ENCODE measurements around the gene POMC.
A peak's percentile ranks its signal among the peaks of the same experiment; 100 is the strongest.
"Not testable (repeated sequence)": the region's sequence is repeated elsewhere in the genome, so short reads cannot be mapped to it uniquely, and the experiment has no call there.

Gene POMC

DNA sequence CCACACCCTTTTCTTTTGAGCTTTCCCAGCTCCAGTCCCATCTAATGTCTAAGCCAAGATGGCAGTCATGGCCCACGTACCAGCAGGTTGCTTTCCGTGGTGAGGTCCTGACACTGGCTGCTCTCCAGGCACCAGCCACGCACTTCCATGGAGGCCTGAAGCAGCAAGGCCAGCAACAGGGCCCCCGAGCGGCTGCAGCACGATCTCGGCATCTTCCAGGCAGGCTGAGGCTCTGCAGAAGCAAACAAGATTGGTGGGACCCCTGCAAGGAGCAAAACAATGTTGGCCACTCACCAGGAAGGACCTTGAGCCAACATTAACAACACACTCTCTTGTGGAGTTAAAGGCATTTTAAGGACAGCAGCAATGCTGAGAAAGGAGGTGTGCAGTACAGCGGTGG is 3.8 kb downstream of the POMC start:
- Histone ChIP-seq H3K4me2 (ENCODE audit: insufficient read depth, low read length, poor library complexity, severe bottlenecking) (no peak overlapping the region), H2AFZ (ENCODE audit: low read length) (no peak overlapping the region), H2AK5ac (ENCODE audit: low read depth, low read length) (no peak overlapping the region), H2BK12ac (ENCODE audit: low read length) (no peak overlapping the region), H3K9me3 (replicated peaks in 1 of 2; ENCODE audit: control insufficient read depth in 2 of 2, insufficient read depth in 1 of 2, low read depth in 1 of 2, low read length in 2 of 2) (peaks cover 0 to under 1% of the 10 kb centered on the region in 2 donors), H3K4me1 (ENCODE audit: control insufficient read depth in 2 of 2, insufficient read depth in 1 of 2, low read depth in 1 of 2, low read length in 2 of 2) (peaks cover 4 to 13% of the 10 kb centered on the region in 2 donors), H2BK120ac (ENCODE audit: low read depth, low read length) (no peak overlapping the region), H3K14ac (ENCODE audit: low read length) (no peak overlapping the region), H4K8ac (ENCODE audit: low read depth, low read length) (peak overlapping the region; percentile 83), H3K23ac (ENCODE audit: low read depth, low read length, poor library complexity) (no peak overlapping the region), H3K27me3 (ENCODE audit: control insufficient read depth in 3 of 3, insufficient read depth in 3 of 3, low read depth in 1 of 3, low read length in 3 of 3) (peaks cover 8 to 64% (median 33%) of the 10 kb centered on the region in 3 experiments), H3K4ac (ENCODE audit: low read length) (no peak overlapping the region), H4K91ac (ENCODE audit: low read depth, low read length, poor library complexity) (no peak overlapping the region), H3K18ac (ENCODE audit: low read length) (peak overlapping the region; percentile 51), H3K79me1 (ENCODE audit: low read depth, low read length) (no peaks in the 10 kb centered on the region), H3K9ac (ENCODE audit: low read depth, low read length, poor library complexity) (no peak overlapping the region), H3K36me3 (replicated peaks in 1 of 2; ENCODE audit: control insufficient read depth in 2 of 2, insufficient read depth in 2 of 2, low read length in 2 of 2) (no peaks in the 10 kb centered on the region), H3K27ac (replicated peaks; ENCODE audit: low read length) (no peak overlapping the region), H2BK15ac (ENCODE audit: low read length) (no peak overlapping the region), H3K4me3 (ENCODE audit: low read length in 2 of 2) (no peak overlapping the region), H2BK5ac (ENCODE audit: low read length) (no peak overlapping the region)
- DNase-seq (ENCODE audit: low spot score) = no peak
- no CpG with 5 or more reads among the region's 8 CpGs for WGBS, 2 donors (ENCODE audit: extremely low coverage in 2 of 2, insufficient read length in 2 of 2, insufficient replicate concordance in 1 of 2)

DNA sequence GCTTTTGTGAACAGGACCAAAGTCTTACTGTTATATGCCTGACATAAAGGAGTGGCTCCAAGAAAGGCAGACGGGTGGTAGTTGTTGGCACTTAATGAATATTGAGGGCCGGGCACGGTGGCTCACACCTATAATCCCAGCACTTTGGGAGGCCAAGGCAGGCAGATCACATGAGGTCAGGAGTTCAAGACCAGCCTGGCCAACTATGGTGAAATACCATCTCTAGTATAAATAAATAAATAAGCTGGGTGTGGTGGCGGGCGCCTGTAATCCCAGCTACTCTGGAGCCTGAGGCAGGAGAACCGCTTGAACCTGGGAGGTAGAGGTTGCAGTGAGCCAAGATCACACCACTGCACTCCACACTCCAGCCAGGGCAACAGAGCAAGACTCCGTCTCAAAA is 6.3 kb downstream of the POMC start:
- not testable (repeated sequence) for H4K8ac ChIP-seq (ENCODE audit: low read depth, low read length); H3K9ac ChIP-seq (ENCODE audit: low read depth, low read length, poor library complexity); H3K4me3 ChIP-seq (ENCODE audit: low read length in 2 of 2); H3K79me1 ChIP-seq (ENCODE audit: low read depth, low read length); H3K14ac ChIP-seq (ENCODE audit: low read length); H3K4me2 ChIP-seq (ENCODE audit: insufficient read depth, low read length, poor library complexity, severe bottlenecking); H2AFZ ChIP-seq (ENCODE audit: low read length); H3K23ac ChIP-seq (ENCODE audit: low read depth, low read length, poor library complexity); H3K36me3 ChIP-seq (replicated peaks in 1 of 2; ENCODE audit: control insufficient read depth in 2 of 2, insufficient read depth in 2 of 2, low read length in 2 of 2); H4K91ac ChIP-seq (ENCODE audit: low read depth, low read length, poor library complexity); H2AK5ac ChIP-seq (ENCODE audit: low read depth, low read length); H3K9me3 ChIP-seq (replicated peaks in 1 of 2; ENCODE audit: control insufficient read depth in 2 of 2, insufficient read depth in 1 of 2, low read depth in 1 of 2, low read length in 2 of 2); H2BK12ac ChIP-seq (ENCODE audit: low read length); DNase-seq (ENCODE audit: low spot score); H3K18ac ChIP-seq (ENCODE audit: low read length); H3K27ac ChIP-seq (replicated peaks; ENCODE audit: low read length); H2BK5ac ChIP-seq (ENCODE audit: low read length); H2BK120ac ChIP-seq (ENCODE audit: low read depth, low read length); H3K4ac ChIP-seq (ENCODE audit: low read length)
- peak overlapping the region; percentile 5 for H2BK15ac ChIP-seq (ENCODE audit: low read length)
- H3K27me3 ChIP-seq (ENCODE audit: control insufficient read depth in 3 of 3, insufficient read depth in 3 of 3, low read depth in 1 of 3, low read length in 3 of 3) = peaks cover 0 to 40% (median 8%) of the 10 kb centered on the region in 3 experiments
- WGBS, 2 donors (ENCODE audit: extremely low coverage in 2 of 2, insufficient read length in 2 of 2, insufficient replicate concordance in 1 of 2) = no CpG with 5 or more reads among the region's 7 CpGs
- H3K4me1 ChIP-seq (ENCODE audit: control insufficient read depth in 2 of 2, insufficient read depth in 1 of 2, low read depth in 1 of 2, low read length in 2 of 2) = peaks cover 0 to 11% of the 10 kb centered on the region in 2 donors

DNA sequence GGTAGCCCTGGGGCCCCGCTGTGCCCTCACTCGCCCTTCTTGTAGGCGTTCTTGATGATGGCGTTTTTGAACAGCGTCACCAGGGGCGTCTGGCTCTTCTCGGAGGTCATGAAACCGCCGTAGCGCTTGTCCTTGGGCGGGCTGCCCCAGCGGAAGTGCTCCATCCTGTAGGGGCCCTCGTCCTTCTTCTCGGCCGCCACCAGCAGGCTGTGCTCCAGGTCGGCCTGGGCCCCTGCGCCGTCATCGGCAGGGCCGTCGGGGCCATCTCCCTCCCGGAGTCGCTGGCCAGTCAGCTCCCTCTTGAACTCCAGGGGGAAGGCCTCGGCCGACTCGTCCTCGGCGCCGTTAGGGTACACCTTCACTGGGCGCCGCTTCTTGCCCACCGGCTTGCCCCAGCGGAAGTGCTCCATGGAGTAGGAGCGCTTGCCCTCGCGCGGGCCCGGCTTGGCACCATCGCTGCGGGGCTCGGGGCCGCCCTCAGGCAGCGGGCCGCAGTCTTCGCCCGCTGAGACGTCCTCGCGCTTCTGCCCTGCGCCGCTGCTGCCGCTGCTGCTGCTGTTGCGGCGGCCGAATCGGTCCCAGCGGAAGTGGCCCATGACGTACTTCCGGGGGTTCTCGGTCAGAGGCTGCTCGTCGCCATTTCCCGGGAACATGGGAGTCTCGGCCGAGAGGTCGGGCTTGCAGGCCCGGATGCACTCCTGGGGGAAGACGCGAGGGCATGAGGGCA is 7.2 kb downstream of the POMC start:
- H3K27ac ChIP-seq (replicated peaks; ENCODE audit: low read length) = no peak overlapping the region
- H2BK15ac ChIP-seq (ENCODE audit: low read length) = peak overlapping the region; percentile 59
- peak overlapping the region; percentile 27 for H2BK12ac ChIP-seq (ENCODE audit: low read length)
- H2BK120ac ChIP-seq (ENCODE audit: low read depth, low read length) = no peak overlapping the region
- H2AK5ac ChIP-seq (ENCODE audit: low read depth, low read length) = peak overlapping the region; percentile 97
- H2BK5ac ChIP-seq (ENCODE audit: low read length) = no peak overlapping the region
- peaks cover 0 to 31% (median 3%) of the 10 kb centered on the region in 3 experiments for H3K27me3 ChIP-seq (ENCODE audit: control insufficient read depth in 3 of 3, insufficient read depth in 3 of 3, low read depth in 1 of 3, low read length in 3 of 3)
- H3K9ac ChIP-seq (ENCODE audit: low read depth, low read length, poor library complexity) = peak overlapping the region; percentile 12
- H4K8ac ChIP-seq (ENCODE audit: low read depth, low read length) = no peak overlapping the region
- H3K14ac ChIP-seq (ENCODE audit: low read length) = peak overlapping the region; percentile 32
- H3K23ac ChIP-seq (ENCODE audit: low read depth, low read length, poor library complexity) = peak overlapping the region; percentile 46
- H3K4ac ChIP-seq (ENCODE audit: low read length) = no peak overlapping the region
- peak overlapping the region; percentile 41 for H4K91ac ChIP-seq (ENCODE audit: low read depth, low read length, poor library complexity)
- no peak overlapping the region for H2AFZ ChIP-seq (ENCODE audit: low read length)
- H3K9me3 ChIP-seq (replicated peaks in 1 of 2; ENCODE audit: control insufficient read depth in 2 of 2, insufficient read depth in 1 of 2, low read depth in 1 of 2, low read length in 2 of 2) = no peaks in the 10 kb centered on the region
- no peak overlapping the region for H3K4me2 ChIP-seq (ENCODE audit: insufficient read depth, low read length, poor library complexity, severe bottlenecking)
- H3K4me1 ChIP-seq (ENCODE audit: control insufficient read depth in 2 of 2, insufficient read depth in 1 of 2, low read depth in 1 of 2, low read length in 2 of 2) = peaks cover 0 to 11% of the 10 kb centered on the region in 2 donors
- no peak overlapping the region for H3K4me3 ChIP-seq (ENCODE audit: low read length in 2 of 2)
- H3K36me3 ChIP-seq (replicated peaks in 1 of 2; ENCODE audit: control insufficient read depth in 2 of 2, insufficient read depth in 2 of 2, low read length in 2 of 2) = peaks cover 0 to 3% of the 10 kb centered on the region in 2 donors
- no CpG with 5 or more reads among the region's 69 CpGs for WGBS, 2 donors (ENCODE audit: extremely low coverage in 2 of 2, insufficient read length in 2 of 2, insufficient replicate concordance in 1 of 2)
- H3K79me1 ChIP-seq (ENCODE audit: low read depth, low read length) = no peaks in the 10 kb centered on the region
- DNase-seq (ENCODE audit: low spot score) = no peak
- peak overlapping the region; percentile 85 for H3K18ac ChIP-seq (ENCODE audit: low read length)

DNA sequence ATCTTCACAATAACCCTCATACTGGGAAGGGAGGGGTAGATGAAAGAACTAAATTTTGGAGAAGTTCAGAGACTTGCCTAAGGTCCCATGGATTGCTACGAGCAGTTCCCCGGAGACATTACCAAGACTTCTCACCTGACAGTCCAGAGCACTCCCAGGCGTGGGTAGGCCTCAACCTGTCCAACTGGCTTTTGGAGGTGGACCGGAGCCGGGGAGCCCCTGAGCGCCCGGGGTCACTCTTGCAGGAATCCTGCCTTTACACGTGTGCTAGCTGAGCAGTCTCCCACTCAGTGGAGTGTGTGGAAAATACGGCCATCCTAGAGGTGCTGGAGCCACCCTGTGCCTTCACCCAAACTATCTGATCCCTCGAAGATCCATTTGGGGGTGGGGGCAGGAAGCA is 8.0 kb downstream of the POMC start:
- peak overlapping the region; percentile 29 for H3K18ac ChIP-seq (ENCODE audit: low read length)
- H4K8ac ChIP-seq (ENCODE audit: low read depth, low read length) = no peak overlapping the region
- no peak overlapping the region for H2AK5ac ChIP-seq (ENCODE audit: low read depth, low read length)
- no peak overlapping the region for H3K4me3 ChIP-seq (ENCODE audit: low read length in 2 of 2)
- no peak overlapping the region for H2AFZ ChIP-seq (ENCODE audit: low read length)
- no peak overlapping the region for H2BK12ac ChIP-seq (ENCODE audit: low read length)
- no peak overlapping the region for H4K91ac ChIP-seq (ENCODE audit: low read depth, low read length, poor library complexity)
- no peak for DNase-seq (ENCODE audit: low spot score)
- no peak overlapping the region for H3K4me2 ChIP-seq (ENCODE audit: insufficient read depth, low read length, poor library complexity, severe bottlenecking)
- no peak overlapping the region for H3K23ac ChIP-seq (ENCODE audit: low read depth, low read length, poor library complexity)
- H3K9ac ChIP-seq (ENCODE audit: low read depth, low read length, poor library complexity) = no peak overlapping the region
- no peak overlapping the region for H2BK5ac ChIP-seq (ENCODE audit: low read length)
- WGBS, 2 donors (ENCODE audit: extremely low coverage in 2 of 2, insufficient read length in 2 of 2, insufficient replicate concordance in 1 of 2) = no CpG with 5 or more reads among the region's 10 CpGs
- peaks cover 0 to 11% of the 10 kb centered on the region in 2 donors for H3K4me1 ChIP-seq (ENCODE audit: control insufficient read depth in 2 of 2, insufficient read depth in 1 of 2, low read depth in 1 of 2, low read length in 2 of 2)
- H3K36me3 ChIP-seq (replicated peaks in 1 of 2; ENCODE audit: control insufficient read depth in 2 of 2, insufficient read depth in 2 of 2, low read length in 2 of 2) = peaks cover 5 to 7% of the 10 kb centered on the region in 2 donors
- H3K27ac ChIP-seq (replicated peaks; ENCODE audit: low read length) = no peak overlapping the region
- peaks cover 0 to 23% (median 3%) of the 10 kb centered on the region in 3 experiments for H3K27me3 ChIP-seq (ENCODE audit: control insufficient read depth in 3 of 3, insufficient read depth in 3 of 3, low read depth in 1 of 3, low read length in 3 of 3)
- no peak overlapping the region for H2BK15ac ChIP-seq (ENCODE audit: low read length)
- no peak overlapping the region for H3K14ac ChIP-seq (ENCODE audit: low read length)
- H3K9me3 ChIP-seq (replicated peaks in 1 of 2; ENCODE audit: control insufficient read depth in 2 of 2, insufficient read depth in 1 of 2, low read depth in 1 of 2, low read length in 2 of 2) = no peaks in the 10 kb centered on the region
- no peak overlapping the region for H2BK120ac ChIP-seq (ENCODE audit: low read depth, low read length)
- no peak overlapping the region for H3K4ac ChIP-seq (ENCODE audit: low read length)
- H3K79me1 ChIP-seq (ENCODE audit: low read depth, low read length) = no peaks in the 10 kb centered on the region

All from neuronal stem cell (in vitro differentiated cells).